ENCODE measurements around the gene CHCHD6. TPM values are rescaled to one million over a fixed set of nuclear protein-coding genes. Genes with fewer than 3 reads are reported as not detected.

CHCHD6 gene
- total RNA-seq, 1 experiment from 2014 or later = 40.9 TPM

DNA sequence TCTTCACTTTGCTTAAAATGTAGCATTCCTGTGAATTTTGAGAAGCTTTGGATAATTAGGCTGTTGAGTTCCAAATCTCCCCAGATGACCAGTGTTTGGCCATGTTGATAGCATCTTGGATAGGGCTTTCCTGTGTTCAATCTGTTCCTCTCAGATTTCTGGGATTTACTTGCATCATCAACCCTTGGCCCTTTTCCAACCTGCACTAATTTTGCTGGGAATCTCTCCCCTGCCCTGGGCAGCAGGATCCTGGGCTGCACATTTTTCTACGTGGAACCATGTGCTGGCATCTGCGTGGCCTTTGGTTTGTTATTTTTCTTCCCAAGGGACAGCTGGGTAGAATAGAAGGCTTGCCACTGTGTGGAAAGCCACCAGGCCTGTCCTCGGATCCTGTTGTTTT is 203.5 kb downstream of the CHCHD6 start (continued):
- TF ChIP-seq, protein P1, sequence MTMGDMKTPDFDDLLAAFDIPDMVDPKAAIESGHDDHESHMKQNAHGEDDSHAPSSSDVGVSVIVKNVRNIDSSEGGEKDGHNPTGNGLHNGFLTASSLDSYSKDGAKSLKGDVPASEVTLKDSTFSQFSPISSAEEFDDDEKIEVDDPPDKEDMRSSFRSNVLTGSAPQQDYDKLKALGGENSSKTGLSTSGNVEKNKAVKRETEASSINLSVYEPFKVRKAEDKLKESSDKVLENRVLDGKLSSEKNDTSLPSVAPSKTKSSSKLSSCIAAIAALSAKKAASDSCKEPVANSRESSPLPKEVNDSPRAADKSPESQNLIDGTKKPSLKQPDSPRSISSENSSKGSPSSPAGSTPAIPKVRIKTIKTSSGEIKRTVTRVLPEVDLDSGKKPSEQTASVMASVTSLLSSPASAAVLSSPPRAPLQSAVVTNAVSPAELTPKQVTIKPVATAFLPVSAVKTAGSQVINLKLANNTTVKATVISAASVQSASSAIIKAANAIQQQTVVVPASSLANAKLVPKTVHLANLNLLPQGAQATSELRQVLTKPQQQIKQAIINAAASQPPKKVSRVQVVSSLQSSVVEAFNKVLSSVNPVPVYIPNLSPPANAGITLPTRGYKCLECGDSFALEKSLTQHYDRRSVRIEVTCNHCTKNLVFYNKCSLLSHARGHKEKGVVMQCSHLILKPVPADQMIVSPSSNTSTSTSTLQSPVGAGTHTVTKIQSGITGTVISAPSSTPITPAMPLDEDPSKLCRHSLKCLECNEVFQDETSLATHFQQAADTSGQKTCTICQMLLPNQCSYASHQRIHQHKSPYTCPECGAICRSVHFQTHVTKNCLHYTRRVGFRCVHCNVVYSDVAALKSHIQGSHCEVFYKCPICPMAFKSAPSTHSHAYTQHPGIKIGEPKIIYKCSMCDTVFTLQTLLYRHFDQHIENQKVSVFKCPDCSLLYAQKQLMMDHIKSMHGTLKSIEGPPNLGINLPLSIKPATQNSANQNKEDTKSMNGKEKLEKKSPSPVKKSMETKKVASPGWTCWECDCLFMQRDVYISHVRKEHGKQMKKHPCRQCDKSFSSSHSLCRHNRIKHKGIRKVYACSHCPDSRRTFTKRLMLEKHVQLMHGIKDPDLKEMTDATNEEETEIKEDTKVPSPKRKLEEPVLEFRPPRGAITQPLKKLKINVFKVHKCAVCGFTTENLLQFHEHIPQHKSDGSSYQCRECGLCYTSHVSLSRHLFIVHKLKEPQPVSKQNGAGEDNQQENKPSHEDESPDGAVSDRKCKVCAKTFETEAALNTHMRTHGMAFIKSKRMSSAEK (CRISPR knock-in tag; IDR thresholded peaks at IDR 0.05; ENCODE audit: borderline replicate concordance) = no peak
- TF ChIP-seq, protein P2, sequence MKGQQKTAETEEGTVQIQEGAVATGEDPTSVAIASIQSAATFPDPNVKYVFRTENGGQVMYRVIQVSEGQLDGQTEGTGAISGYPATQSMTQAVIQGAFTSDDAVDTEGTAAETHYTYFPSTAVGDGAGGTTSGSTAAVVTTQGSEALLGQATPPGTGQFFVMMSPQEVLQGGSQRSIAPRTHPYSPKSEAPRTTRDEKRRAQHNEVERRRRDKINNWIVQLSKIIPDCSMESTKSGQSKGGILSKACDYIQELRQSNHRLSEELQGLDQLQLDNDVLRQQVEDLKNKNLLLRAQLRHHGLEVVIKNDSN (CRISPR knock-in tag; IDR thresholded peaks at IDR 0.05) = no peak
- no peak for TF ChIP-seq SOX15 (CRISPR knock-in tag; IDR thresholded peaks at IDR 0.05)
- TF ChIP-seq, protein P3, sequence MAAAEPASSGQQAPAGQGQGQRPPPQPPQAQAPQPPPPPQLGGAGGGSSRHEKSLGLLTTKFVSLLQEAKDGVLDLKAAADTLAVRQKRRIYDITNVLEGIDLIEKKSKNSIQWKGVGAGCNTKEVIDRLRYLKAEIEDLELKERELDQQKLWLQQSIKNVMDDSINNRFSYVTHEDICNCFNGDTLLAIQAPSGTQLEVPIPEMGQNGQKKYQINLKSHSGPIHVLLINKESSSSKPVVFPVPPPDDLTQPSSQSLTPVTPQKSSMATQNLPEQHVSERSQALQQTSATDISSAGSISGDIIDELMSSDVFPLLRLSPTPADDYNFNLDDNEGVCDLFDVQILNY (CRISPR knock-in tag; IDR thresholded peaks at IDR 0.05) = no peak
- TF ChIP-seq SMAD4 (CRISPR knock-in tag; IDR thresholded peaks at IDR 0.05) = no peak
- no peak for TF ChIP-seq ATF1 (CRISPR knock-in tag; IDR thresholded peaks at IDR 0.05)
- TF ChIP-seq ZNF423 (CRISPR knock-in tag; IDR thresholded peaks at IDR 0.05) = no peak
- TF ChIP-seq ELF4 (CRISPR knock-in tag; IDR thresholded peaks at IDR 0.05; ENCODE audit: low read depth) = no peak
- TF ChIP-seq, protein P4, sequence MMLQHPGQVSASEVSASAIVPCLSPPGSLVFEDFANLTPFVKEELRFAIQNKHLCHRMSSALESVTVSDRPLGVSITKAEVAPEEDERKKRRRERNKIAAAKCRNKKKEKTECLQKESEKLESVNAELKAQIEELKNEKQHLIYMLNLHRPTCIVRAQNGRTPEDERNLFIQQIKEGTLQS (CRISPR knock-in tag; conservative IDR thresholded peaks at IDR 0.05) = no peak
- no peak for TF ChIP-seq ZNF232 (CRISPR knock-in tag; IDR thresholded peaks at IDR 0.05)
- TF ChIP-seq, protein P5, sequence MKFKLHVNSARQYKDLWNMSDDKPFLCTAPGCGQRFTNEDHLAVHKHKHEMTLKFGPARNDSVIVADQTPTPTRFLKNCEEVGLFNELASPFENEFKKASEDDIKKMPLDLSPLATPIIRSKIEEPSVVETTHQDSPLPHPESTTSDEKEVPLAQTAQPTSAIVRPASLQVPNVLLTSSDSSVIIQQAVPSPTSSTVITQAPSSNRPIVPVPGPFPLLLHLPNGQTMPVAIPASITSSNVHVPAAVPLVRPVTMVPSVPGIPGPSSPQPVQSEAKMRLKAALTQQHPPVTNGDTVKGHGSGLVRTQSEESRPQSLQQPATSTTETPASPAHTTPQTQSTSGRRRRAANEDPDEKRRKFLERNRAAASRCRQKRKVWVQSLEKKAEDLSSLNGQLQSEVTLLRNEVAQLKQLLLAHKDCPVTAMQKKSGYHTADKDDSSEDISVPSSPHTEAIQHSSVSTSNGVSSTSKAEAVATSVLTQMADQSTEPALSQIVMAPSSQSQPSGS (CRISPR knock-in tag; IDR thresholded peaks at IDR 0.05; ENCODE audit: borderline replicate concordance, low read depth) = no peak
- no peak for TF ChIP-seq ZNF138 (CRISPR knock-in tag; conservative IDR thresholded peaks at IDR 0.05)
- TF ChIP-seq ZNF416 (CRISPR knock-in tag; IDR thresholded peaks at IDR 0.05) = no peak
- TF ChIP-seq, protein P6, sequence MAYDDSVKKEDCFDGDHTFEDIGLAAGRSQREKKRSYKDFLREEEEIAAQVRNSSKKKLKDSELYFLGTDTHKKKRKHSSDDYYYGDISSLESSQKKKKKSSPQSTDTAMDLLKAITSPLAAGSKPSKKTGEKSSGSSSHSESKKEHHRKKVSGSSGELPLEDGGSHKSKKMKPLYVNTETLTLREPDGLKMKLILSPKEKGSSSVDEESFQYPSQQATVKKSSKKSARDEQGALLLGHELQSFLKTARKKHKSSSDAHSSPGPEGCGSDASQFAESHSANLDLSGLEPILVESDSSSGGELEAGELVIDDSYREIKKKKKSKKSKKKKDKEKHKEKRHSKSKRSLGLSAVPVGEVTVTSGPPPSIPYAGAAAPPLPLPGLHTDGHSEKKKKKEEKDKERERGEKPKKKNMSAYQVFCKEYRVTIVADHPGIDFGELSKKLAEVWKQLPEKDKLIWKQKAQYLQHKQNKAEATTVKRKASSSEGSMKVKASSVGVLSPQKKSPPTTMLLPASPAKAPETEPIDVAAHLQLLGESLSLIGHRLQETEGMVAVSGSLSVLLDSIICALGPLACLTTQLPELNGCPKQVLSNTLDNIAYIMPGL (CRISPR knock-in tag; IDR thresholded peaks at IDR 0.05) = no peak

DNA sequence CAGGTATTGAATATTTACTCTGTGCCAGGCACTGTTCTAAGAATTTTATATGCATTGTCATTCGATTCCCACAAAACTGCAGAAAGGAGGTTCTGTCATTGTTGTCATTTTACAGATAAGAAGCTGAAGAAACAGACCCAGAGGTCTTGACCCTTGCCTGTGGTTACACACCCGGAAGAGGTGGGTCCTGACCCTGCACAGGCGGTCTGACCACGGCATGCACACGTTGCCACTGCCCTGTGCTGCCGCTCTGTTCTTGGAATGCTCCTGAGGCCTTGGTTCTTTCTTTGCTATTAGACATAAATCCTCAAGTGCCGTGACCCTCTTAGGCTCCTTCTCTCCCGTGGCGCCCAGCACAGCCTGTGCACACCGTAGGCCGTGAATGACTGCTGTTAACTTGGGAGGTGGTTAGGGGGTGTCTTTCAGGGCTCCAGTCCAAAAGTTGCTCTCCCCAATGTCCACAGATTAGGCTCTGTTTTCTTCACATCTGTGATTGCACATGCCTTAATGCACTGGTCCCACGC is 204.8 kb downstream of the CHCHD6 start:
- H3K36me3 Mint-ChIP-seq = no peaks in the 10 kb centered on the region
- no peak overlapping the region for H3K4me3 Mint-ChIP-seq
- no peaks in the 10 kb centered on the region for H3K9me3 Mint-ChIP-seq
- ATAC-seq (no peak), DNase-seq (ENCODE audit: low spot score) (no peak)
- TF ChIP-seq, protein P4 (CRISPR knock-in tag; conservative IDR thresholded peaks at IDR 0.05) = no peak
- TF ChIP-seq JAZF1 (CRISPR knock-in tag; IDR thresholded peaks at IDR 0.05) (no peak), FOXK1 (CRISPR knock-in tag; IDR thresholded peaks at IDR 0.05) (no peak), ZNF121 (CRISPR knock-in tag; IDR thresholded peaks at IDR 0.05) (no peak), IRF2 (CRISPR knock-in tag; IDR thresholded peaks at IDR 0.05; ENCODE audit: borderline replicate concordance, low read depth) (no peak), RORB (CRISPR knock-in tag; IDR thresholded peaks at IDR 0.05) (no peak), SOX15 (CRISPR knock-in tag; IDR thresholded peaks at IDR 0.05) (no peak), NFYB (CRISPR knock-in tag; conservative IDR thresholded peaks at IDR 0.05; ENCODE audit: low read depth) (no peak), TEAD4 (CRISPR knock-in tag; IDR thresholded peaks at IDR 0.05) (no peak), SP1 (CRISPR knock-in tag; conservative IDR thresholded peaks at IDR 0.05) (no peak)
- TF ChIP-seq, protein P7, sequence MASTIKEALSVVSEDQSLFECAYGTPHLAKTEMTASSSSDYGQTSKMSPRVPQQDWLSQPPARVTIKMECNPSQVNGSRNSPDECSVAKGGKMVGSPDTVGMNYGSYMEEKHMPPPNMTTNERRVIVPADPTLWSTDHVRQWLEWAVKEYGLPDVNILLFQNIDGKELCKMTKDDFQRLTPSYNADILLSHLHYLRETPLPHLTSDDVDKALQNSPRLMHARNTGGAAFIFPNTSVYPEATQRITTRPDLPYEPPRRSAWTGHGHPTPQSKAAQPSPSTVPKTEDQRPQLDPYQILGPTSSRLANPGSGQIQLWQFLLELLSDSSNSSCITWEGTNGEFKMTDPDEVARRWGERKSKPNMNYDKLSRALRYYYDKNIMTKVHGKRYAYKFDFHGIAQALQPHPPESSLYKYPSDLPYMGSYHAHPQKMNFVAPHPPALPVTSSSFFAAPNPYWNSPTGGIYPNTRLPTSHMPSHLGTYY (CRISPR knock-in tag; IDR thresholded peaks at IDR 0.05) = no peak
- H3K27me3 Mint-ChIP-seq (ENCODE audit: low read depth) = no peaks in the 10 kb centered on the region
- ChIA-PET POLR2A (no interaction called here), CTCF (no interaction called here)
- no peak overlapping the region for H3K27ac Mint-ChIP-seq
- peaks cover 8% of the 10 kb centered on the region for H3K4me1 Mint-ChIP-seq

Data from WTC11 (cell line).